A673 (cell line): ENCODE data around the gene NFKBIE.

Experiments used
- EZH2 ChIP-seq: fragments of 200-600 bp; sonication (generic); IDR thresholded peaks from 2 replicates; pipeline ENCODE4 v1.6.1; 2017; ENCODE audit warnings: borderline replicate concordance, low read depth, mild to moderate bottlenecking, mixed read lengths, antibody characterized with exemption, low read length; ENCODE audit not compliant: poor library complexity, severe bottlenecking
- TF ChIP-seq, protein P1 (sequence below): fragments of 300-800, 200-600 bp; sonication (generic); conservative IDR thresholded peaks from 2 replicates; pipeline ENCODE4 v1.5.1; 2017; ENCODE audit warnings: low read depth, mild to moderate bottlenecking, antibody characterized with exemption, low read length, moderate library complexity, mixed read lengths

DNA sequence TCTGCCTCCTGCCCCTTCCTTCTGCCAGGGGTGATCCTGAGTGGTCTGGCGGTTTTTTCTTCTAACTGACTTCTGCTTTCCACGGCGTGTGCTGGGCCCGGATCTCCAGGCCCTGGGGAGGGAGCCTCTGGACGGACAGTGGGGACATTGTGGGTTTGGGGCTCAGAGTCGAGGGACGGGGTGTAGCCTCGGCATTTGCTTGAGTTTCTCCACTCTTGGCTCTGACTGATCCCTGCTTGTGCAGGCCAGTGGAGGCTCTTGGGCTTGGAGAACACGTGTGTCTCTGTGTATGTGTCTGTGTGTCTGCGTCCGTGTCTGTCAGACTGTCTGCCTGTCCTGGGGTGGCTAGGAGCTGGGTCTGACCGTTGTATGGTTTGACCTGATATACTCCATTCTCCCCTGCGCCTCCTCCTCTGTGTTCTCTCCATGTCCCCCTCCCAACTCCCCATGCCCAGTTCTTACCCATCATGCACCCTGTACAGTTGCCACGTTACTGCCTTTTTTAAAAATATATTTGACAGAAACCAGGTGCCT lies 31.7 kb downstream of the NFKBIE start:
- TF ChIP-seq, protein P1, sequence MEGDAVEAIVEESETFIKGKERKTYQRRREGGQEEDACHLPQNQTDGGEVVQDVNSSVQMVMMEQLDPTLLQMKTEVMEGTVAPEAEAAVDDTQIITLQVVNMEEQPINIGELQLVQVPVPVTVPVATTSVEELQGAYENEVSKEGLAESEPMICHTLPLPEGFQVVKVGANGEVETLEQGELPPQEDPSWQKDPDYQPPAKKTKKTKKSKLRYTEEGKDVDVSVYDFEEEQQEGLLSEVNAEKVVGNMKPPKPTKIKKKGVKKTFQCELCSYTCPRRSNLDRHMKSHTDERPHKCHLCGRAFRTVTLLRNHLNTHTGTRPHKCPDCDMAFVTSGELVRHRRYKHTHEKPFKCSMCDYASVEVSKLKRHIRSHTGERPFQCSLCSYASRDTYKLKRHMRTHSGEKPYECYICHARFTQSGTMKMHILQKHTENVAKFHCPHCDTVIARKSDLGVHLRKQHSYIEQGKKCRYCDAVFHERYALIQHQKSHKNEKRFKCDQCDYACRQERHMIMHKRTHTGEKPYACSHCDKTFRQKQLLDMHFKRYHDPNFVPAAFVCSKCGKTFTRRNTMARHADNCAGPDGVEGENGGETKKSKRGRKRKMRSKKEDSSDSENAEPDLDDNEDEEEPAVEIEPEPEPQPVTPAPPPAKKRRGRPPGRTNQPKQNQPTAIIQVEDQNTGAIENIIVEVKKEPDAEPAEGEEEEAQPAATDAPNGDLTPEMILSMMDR: no peak
- no peak for TF ChIP-seq EZH2
